ENCODE data around the gene C5orf46.

C5orf46 gene

DNA sequence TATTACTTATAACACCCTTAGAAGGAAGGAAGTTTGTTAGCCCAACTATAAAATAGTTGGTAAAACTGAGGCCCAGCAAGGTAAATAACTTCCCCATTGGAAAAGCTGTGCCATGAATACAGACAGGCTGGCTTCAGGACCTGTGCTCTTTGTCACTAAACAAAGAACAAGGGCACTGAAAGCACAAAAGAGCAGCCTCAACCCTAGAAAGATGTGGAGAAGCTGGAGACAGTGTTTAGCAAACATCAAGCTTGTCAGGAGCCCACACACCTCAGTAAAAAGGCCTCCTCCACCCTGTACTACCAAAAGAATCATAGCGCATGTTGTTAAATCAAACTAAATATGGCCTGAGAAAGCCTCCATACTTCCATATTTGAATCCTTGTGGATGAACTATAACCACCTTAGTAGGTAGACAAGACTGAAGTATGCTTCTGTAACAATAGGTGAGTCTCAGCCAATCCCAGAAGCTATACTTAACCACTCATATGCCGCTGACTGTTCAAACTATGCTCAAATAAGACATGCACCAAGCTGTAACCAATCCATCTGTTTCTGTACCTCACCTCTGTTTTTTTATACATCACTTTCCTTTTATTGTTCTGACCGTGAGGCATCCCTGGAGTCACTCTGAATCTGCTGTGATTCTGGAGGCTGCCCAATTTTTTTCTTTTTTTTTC, 46.2 kb downstream of the C5orf46 start:
- DNase-seq (ENCODE audit: low spot score) = no peak

- DNase-seq (ENCODE audit: low spot score) = no peak
Measured at GRCh38 chr5:147858565-147858964, 47.8 kb downstream of the C5orf46 start.

GRCh38 chr5:147857302-147858129, 48.8 kb downstream of the C5orf46 start:
- DNase-seq (ENCODE audit: low spot score) = peak; percentile 46

DNA sequence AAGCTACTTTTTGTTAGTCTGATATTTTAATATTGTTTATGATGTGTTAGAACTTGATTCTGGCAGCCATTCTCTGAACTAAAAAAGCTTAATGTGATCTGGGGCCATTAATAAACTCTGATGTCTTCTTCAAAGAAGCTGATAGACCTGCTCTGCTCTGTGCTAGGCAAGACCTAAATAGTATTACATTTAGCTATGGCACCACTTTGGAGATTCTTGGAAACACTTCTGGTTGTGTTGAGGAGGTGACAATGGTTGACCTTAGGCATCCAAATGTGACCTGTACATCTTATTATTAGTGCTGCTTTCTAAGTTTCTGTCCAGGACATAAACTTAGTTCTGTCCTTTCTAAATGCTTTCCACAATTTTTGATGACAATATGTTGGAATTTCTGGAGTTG, 49.5 kb downstream of the C5orf46 start:
- DNase-seq (ENCODE audit: low spot score) = no peak

GRCh38 chr5:147855774-147856069, 50.6 kb downstream of the C5orf46 start:
- DNase-seq (ENCODE audit: low spot score) = no peak

GRCh38 chr5:147854894-147855773, 51.2 kb downstream of the C5orf46 start:
- DNase-seq (ENCODE audit: low spot score) = no peak

- DNase-seq (ENCODE audit: low spot score) = no peak
Measured at GRCh38 chr5:147854331-147854730, 52.0 kb downstream of the C5orf46 start.

GRCh38 chr5:147853372-147853987, 52.9 kb downstream of the C5orf46 start:
- no peak for DNase-seq (ENCODE audit: low spot score)

DNA sequence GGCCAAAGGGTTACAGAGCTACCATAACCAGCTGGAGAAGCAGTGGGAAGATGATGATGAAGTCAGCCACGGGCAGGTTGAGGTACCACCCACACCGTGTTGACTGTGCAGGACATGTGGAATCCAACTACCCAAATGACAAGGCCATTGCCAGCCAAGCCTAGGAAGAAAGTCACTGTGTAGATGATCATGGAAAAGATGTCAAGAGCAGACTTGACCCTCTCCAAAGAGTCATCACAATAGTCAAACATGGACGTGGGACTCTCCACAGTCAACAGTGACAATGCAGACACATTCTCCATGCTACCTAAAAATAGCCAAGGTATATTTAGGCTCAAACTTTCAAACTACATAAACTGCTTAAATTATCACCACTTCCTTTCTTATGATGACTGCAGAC, 54.0 kb downstream of the C5orf46 start:
- DNase-seq (ENCODE audit: low spot score) = no peak

DNA sequence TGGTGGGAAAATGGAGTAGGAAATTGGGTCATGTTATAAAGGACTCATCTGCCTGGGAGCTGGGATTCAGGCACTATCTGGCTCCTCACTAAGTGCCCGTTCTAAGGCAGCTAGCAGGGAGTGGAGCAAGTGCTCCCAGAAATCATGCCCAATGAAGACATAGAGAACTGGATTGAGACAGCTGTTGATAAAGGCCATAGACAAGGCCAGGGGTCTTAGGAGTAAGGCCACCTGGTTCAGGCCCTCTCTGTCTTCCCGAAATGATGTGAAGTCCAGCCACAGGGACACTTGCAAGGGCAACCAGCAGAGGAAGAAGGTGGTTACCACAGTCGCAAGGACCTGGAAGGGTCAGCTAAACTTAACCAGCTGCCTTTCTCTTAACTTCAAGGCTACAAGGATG, 54.8 kb downstream of the C5orf46 start:
- no peak for DNase-seq (ENCODE audit: low spot score)

GRCh38 chr5:147849226-147849625, 57.1 kb downstream of the C5orf46 start:
- no peak for DNase-seq (ENCODE audit: low spot score)

GRCh38 chr5:147845618-147846017, 60.7 kb downstream of the C5orf46 start:
- DNase-seq (ENCODE audit: low spot score) = no peak

DNA sequence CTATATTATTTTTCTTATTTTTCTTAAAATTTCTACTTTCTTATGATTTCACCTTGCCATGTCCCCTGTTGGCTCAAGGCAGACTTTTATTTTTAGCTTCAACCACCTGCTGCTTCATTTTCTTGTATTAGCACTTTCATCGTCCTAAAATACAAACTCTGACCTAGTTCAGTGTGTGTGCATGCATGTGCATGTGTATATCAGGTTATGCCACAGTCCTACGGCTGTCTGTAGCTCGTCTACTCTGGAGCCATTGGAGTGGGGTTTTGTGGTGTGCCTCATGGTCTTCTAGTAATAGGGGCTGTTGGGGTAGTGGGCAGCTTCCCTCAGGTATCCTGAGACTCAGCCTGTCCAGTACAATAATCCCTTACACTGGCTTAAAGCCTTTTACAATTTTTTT, 61.5 kb downstream of the C5orf46 start:
- DNase-seq (ENCODE audit: low spot score) = no peak

DNA sequence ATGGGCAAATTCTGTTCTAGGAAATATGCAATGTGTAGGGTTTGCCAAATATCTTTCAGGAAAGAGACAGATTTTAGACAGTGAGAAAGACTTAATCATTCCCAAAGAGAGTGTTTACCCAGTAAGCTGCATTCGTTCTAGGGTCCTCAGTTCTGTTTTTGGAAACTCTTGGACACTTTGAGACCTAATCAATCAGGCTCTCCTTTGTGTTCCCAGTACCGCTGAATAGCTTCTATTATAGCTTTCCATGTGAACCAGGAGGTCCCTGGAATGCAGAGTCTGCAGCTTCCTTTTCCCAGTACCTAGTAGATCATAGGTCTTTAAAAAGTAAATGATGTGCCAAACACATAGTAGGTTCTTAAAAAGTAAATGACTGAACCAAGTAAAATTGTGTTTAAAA, 63.5 kb downstream of the C5orf46 start:
- no peak for DNase-seq (ENCODE audit: low spot score)
